Activated CD4-positive, alpha-beta T cell treated with anti-CD3 and anti-CD28 coated beads, Interleukin-2, amount 10 ng/mL, durations not matched to agents 24 days and 14 days (primary cell): ENCODE data around the gene SSBP2. TPM values are rescaled to one million over a fixed set of nuclear protein-coding genes. Genes with fewer than 3 reads are reported as not detected.
A peak's percentile ranks its signal among the peaks of the same experiment; 100 is the strongest.
"Not testable (repeated sequence)": the region's sequence is repeated elsewhere in the genome, so short reads cannot be mapped to it uniquely, and the experiment has no call there.

Experiments used
- DNase-seq: peaks from one replicate; pipeline ENCODE4 v3.0.0; 2022
- H3K27ac Mint-ChIP-seq: one replicate; pipeline ENCODE4 v1.8.0; 2022; ENCODE audit warnings: mild to moderate bottlenecking, mixed read lengths
- H3K27me3 Mint-ChIP-seq: one replicate; pipeline ENCODE4 v1.8.0; 2022; ENCODE audit warnings: mixed read lengths
- H3K36me3 Mint-ChIP-seq: one replicate; pipeline ENCODE4 v1.8.0; 2022; ENCODE audit warnings: low read depth, mild to moderate bottlenecking, mixed read lengths
- H3K4me1 Mint-ChIP-seq: one replicate; pipeline ENCODE4 v1.8.0; 2021; ENCODE audit warnings: mixed read lengths
- H3K4me3 Mint-ChIP-seq: one replicate; pipeline ENCODE4 v1.8.0; 2022; ENCODE audit warnings: mild to moderate bottlenecking, moderate library complexity, mixed read lengths
- H3K9me3 Mint-ChIP-seq: one replicate; pipeline ENCODE4 v1.8.0; 2021; ENCODE audit warnings: mixed read lengths
- intact Hi-C: fragments of 100-400 bp; cut with micrococcal nuclease; formaldehyde crosslinking; loops from one replicate; pipeline ENCODE4 v1.15.1; 2023
- total RNA-seq: library from RNA; stranded (reverse); gene quantifications from 2 replicates; pipeline ENCODE4 v1.2.3, GENCODE V29; 2022

Gene SSBP2
- total RNA-seq, 1 donor from 2014 or later = 13.1 TPM

DNA sequence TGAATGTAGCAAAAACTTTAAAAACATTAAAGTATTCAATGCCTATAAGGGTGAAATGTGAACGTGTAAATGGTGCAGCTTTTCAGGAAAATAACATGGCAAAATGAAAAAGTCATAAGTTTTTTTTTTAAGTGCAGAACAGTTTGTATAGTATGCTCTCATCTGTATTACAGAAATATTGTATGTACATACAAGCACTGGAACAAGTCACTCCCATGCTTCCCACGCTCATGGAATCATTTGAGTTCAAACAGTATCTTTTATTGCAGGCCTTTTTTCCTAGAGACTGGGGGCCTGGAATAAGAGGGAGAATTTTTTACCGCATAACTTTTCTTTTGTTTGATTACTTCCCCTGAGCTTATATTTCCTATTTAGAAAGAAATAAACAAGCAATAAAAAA is 94.1 kb downstream of the SSBP2 start:
- peaks cover 8% of the 10 kb centered on the region for H3K36me3 Mint-ChIP-seq
- no peaks in the 10 kb centered on the region for H3K27me3 Mint-ChIP-seq
- intact Hi-C loops = no loop called here
- DNase-seq = no peak
- H3K4me3 Mint-ChIP-seq = no peak overlapping the region
- peaks cover 2% of the 10 kb centered on the region for H3K4me1 Mint-ChIP-seq
- H3K27ac Mint-ChIP-seq = no peak overlapping the region
- H3K9me3 Mint-ChIP-seq = peaks cover 12% of the 10 kb centered on the region

DNA sequence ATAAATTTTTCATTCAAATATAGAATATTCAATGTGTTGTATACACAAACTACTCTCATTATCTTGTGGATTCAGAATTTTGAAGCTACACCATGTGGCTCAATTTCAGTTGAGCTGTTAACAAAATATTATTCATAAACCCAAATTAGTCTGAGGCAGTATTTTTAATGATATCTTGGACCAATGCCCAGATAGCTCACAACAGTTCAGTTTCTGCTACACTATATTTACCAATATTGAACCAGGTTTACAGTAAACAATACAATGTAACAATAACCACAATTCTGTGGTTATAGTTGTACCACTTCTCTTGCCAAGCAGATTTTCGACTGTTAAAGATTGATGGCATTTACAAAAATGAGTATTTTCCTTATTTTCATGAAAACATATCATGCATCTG is 99.9 kb downstream of the SSBP2 start:
- Mint-ChIP-seq H3K27me3 (no peaks in the 10 kb centered on the region), H3K4me1 (peaks cover 2% of the 10 kb centered on the region), H3K36me3 (peaks cover 12% of the 10 kb centered on the region), H3K27ac (no peak overlapping the region), H3K4me3 (no peak overlapping the region), H3K9me3 (no peaks in the 10 kb centered on the region)
- DNase-seq = no peak
- intact Hi-C loops = no loop called here

DNA sequence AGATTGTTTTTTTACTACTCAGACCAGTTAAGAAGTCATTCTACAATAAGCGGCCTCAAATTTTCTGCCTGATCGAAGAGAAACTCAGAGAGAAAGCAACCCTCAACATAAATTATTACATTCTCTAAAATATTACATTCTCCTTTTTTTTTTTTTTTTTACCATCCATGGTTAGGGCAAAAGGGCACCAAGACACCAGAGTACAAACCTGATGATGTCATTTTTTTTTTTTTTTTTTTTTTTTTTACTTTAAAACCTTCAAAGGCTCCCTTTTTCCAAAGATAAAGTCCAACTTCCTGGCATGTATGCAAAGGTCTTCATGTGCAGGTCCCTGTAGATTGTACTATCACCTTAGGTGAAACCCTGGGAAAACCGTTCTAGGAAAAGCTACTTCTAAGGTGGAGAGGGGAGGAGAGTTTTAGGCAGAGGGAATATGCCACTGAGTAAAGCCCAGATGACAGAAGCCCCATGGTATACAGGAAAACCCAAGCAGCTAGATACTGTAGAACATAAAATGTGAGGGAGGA is 104.4 kb downstream of the SSBP2 start:
- H3K36me3 Mint-ChIP-seq = peaks cover 7% of the 10 kb centered on the region
- H3K27ac Mint-ChIP-seq = no peak overlapping the region
- H3K9me3 Mint-ChIP-seq = no peaks in the 10 kb centered on the region
- intact Hi-C loops = no loop called here
- H3K4me1 Mint-ChIP-seq = peaks cover 2% of the 10 kb centered on the region
- no peak for DNase-seq
- no peak overlapping the region for H3K4me3 Mint-ChIP-seq
- H3K27me3 Mint-ChIP-seq = no peaks in the 10 kb centered on the region

DNA sequence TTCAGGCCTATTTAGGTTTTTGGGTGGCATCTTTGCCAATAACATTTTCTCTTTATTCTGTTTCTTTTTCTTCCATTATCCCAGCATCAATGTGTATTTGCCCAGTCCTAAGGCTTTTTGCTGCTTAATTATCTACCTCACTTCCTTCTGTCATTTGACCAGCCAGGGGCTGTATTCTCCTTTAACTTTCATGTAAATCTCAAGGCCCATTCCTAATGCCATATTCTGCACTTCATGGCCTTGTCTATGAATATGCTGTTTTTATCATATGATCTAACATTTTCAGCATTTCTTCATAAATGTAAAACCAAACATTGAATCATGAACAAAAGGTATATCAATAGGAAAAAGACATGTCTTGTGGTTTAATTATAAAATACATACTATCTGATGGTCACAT is 108.7 kb downstream of the SSBP2 start:
- H3K27me3 Mint-ChIP-seq = no peaks in the 10 kb centered on the region

DNA sequence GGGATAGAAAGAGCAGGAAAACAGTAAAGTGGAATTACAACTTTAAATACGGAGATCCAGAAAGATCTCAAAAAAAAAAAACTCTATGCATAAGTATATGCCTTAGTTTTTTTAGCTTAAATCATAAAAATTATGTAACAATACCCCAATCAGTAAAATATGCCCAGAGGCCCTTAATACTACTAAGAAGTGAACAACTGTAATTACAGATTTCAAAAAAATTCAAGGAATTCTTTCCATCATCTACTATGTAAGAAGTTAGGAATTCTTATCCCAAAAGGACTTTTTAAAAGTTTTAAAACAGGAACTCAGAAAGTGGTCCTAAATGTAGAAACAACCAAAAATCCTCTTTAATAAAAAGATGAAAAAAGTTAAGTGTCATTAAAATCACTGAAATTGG is 111.3 kb downstream of the SSBP2 start:
- H3K27me3 Mint-ChIP-seq = no peaks in the 10 kb centered on the region
- H3K9me3 Mint-ChIP-seq = no peaks in the 10 kb centered on the region
- intact Hi-C loops = no loop called here
- no peak overlapping the region for H3K27ac Mint-ChIP-seq
- DNase-seq = no peak
- H3K4me3 Mint-ChIP-seq = no peak overlapping the region
- H3K4me1 Mint-ChIP-seq = no peaks in the 10 kb centered on the region
- H3K36me3 Mint-ChIP-seq = peaks cover 3% of the 10 kb centered on the region

More for the DNA sequence above, 108.7 kb downstream of the SSBP2 start:
- intact Hi-C loops = no loop called here
- no peak for DNase-seq
- no peak overlapping the region for H3K27ac Mint-ChIP-seq
- H3K4me3 Mint-ChIP-seq = no peak overlapping the region
- no peaks in the 10 kb centered on the region for H3K9me3 Mint-ChIP-seq
- no peaks in the 10 kb centered on the region for H3K4me1 Mint-ChIP-seq
- H3K36me3 Mint-ChIP-seq = peaks cover 3% of the 10 kb centered on the region

DNA sequence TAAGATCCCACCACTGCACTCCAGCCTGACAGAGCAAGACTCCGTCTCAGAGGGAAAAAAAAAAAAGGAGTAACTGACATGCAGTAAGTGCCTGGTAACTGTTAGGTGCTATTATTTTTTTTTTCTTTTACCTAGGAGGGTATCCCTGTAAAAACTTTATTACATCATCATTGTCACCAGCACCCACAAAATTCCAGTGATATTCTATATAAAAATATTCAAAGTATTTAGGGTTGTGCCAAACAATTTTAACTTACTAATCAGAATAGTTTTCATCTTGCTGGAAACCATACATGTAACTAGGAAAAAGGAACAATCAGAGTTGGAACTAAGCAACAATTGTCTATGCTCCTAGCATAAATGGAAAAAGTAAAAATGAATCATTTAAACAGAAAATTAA is 112.4 kb downstream of the SSBP2 start:
- Mint-ChIP-seq H3K9me3 (no peaks in the 10 kb centered on the region), H3K27ac (no peak overlapping the region), H3K27me3 (no peaks in the 10 kb centered on the region), H3K4me1 (no peaks in the 10 kb centered on the region), H3K4me3 (no peak overlapping the region), H3K36me3 (peaks cover 3% of the 10 kb centered on the region)
- DNase-seq = no peak
- intact Hi-C loops = no loop called here

DNA sequence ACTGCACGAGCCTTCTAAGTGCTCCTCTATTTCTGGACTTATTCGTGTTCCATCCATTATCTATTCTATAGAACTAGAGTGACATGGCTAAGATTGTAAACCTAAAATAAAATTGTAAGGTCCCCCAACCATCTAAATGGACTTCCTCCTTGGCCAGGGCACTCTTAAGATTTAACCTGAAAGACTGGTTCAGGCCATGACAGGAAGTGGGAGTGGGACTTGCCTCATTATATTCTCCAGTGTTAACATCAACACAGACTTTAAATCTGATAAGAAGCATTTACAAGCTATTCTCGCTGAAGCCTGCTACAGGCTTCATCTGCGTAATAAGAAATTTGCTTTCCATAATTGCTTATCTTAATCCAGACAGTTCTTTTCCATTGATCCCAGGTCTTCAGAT is 117.0 kb downstream of the SSBP2 start:
- Mint-ChIP-seq H3K4me3 (no peak overlapping the region), H3K36me3 (peaks cover 8% of the 10 kb centered on the region), H3K9me3 (peaks cover 4% of the 10 kb centered on the region)

DNA sequence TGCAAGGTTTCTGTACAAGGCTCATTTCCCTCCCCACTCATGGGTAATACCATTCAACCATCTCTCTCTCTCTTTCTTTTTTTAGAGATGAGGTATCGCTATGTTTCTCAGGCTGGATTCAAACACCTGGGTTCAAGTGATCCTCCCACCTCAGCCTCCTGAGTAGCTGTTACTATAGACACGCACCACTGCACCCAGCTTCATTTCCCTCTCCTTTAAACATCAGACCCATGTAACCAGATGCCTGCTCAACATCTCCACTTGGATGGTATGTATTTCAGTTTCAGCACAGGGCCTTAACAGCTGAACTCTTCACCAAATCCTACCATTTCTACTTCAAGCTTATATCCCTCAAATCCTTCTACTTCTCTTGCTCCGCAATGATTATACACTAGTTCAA is 117.4 kb downstream of the SSBP2 start:
- H3K9me3 Mint-ChIP-seq = peaks cover 4% of the 10 kb centered on the region
- no peaks in the 10 kb centered on the region for H3K27me3 Mint-ChIP-seq
- peaks cover 7% of the 10 kb centered on the region for H3K4me1 Mint-ChIP-seq
- intact Hi-C loops = no loop called here
- no peak overlapping the region for H3K4me3 Mint-ChIP-seq
- DNase-seq = no peak
- peaks cover 11% of the 10 kb centered on the region for H3K36me3 Mint-ChIP-seq
- no peak overlapping the region for H3K27ac Mint-ChIP-seq

More for the DNA sequence above, 117.0 kb downstream of the SSBP2 start:
- Mint-ChIP-seq H3K4me1 (peaks cover 7% of the 10 kb centered on the region), H3K27ac (no peak overlapping the region), H3K27me3 (no peaks in the 10 kb centered on the region)
- no peak for DNase-seq
- intact Hi-C loops = no loop called here

DNA sequence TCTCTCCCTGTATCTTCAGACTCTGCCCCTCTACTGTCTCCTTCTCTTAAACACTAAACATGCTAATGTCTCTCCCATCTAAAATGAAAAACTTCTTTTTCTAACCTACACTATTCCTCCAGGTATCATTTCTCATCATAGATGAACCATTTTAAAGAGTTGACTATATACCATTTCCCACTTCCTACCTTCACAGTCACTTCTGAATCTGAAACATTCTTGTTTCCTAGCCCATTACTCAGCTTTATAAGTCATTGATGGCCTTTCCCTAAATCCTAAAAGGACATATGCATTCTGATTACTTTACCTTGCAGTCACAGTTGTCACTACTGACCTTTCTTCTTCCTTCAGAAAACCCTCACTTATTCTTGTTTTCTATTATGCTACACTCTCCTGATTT is 118.2 kb downstream of the SSBP2 start:
- intact Hi-C loops = no loop called here
- Mint-ChIP-seq H3K27ac (no peak overlapping the region), H3K27me3 (no peaks in the 10 kb centered on the region), H3K9me3 (peaks cover 4% of the 10 kb centered on the region), H3K4me3 (no peak overlapping the region), H3K4me1 (peaks cover 7% of the 10 kb centered on the region), H3K36me3 (peaks cover 14% of the 10 kb centered on the region)
- no peak for DNase-seq

DNA sequence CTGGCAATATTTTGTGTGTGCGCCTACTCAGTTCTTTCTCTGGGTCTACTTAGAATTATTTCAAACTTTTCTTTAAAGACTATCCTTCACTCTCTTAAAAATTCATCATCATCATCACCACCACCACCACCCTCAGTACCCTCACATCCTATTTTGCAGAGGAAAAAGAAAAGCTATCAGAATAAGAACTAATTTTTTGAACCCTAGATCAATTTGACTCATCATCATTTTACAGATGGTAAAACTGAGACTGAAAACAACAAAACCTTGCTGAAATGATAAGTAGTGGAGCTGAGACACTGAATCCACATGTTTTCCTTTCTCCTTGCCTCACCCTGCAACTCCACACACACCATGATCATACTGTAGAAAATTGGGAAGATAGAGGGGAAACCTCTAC is 119.3 kb downstream of the SSBP2 start:
- peaks cover 7% of the 10 kb centered on the region for H3K4me1 Mint-ChIP-seq
- peaks cover 4% of the 10 kb centered on the region for H3K9me3 Mint-ChIP-seq
- H3K4me3 Mint-ChIP-seq = no peak overlapping the region
- H3K36me3 Mint-ChIP-seq = peaks cover 12% of the 10 kb centered on the region
- no peak overlapping the region for H3K27ac Mint-ChIP-seq
- DNase-seq = no peak
- intact Hi-C loops = no loop called here
- no peaks in the 10 kb centered on the region for H3K27me3 Mint-ChIP-seq

DNA sequence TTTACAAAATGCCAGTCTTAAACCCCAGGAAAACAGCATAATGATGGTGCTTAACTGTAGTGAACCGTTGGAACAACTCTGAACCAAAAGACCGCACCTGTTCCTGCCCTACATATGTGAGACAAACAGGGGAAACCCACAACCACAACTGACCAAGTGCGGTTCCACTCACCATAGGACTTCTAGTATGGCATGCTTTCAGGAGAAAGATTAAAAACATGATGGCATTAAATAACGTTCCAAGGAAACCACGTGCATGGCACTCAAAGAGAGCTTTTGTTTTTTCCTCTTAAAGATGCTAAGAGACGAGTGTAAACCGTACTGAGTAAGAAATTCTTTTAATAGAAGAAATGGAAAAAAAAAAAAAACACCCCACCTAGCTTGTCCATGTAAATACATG is 119.8 kb downstream of the SSBP2 start:
- peaks cover 7% of the 10 kb centered on the region for H3K4me1 Mint-ChIP-seq
- H3K4me3 Mint-ChIP-seq = no peak overlapping the region
- peak; percentile 77 for DNase-seq
- H3K36me3 Mint-ChIP-seq = peaks cover 12% of the 10 kb centered on the region
- intact Hi-C loops = no loop called here
- no peaks in the 10 kb centered on the region for H3K27me3 Mint-ChIP-seq
- H3K9me3 Mint-ChIP-seq = peaks cover 4% of the 10 kb centered on the region
- peak overlapping the region; percentile 12 for H3K27ac Mint-ChIP-seq

DNA sequence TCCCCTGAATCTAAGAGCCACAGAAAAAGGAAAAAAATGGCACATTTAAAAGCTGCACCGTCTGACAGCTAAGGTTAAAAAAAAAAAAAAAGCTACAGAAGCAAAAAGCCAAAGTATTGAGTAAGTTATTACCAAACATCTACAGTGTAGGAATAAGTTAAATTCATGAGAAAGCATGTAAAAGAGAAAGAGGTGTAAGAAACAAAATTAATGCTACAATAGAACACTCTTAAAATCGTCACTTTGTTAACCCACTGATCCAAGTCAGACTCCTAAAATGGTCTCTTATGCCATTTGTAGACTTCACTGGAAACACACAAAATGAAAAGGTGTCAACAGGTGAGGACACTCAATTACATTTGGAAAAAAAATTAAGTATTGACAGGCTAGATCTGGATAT is 120.2 kb downstream of the SSBP2 start:
- Mint-ChIP-seq H3K27ac (no peak overlapping the region), H3K36me3 (peaks cover 12% of the 10 kb centered on the region)
- intact Hi-C loops = no loop called here

DNA sequence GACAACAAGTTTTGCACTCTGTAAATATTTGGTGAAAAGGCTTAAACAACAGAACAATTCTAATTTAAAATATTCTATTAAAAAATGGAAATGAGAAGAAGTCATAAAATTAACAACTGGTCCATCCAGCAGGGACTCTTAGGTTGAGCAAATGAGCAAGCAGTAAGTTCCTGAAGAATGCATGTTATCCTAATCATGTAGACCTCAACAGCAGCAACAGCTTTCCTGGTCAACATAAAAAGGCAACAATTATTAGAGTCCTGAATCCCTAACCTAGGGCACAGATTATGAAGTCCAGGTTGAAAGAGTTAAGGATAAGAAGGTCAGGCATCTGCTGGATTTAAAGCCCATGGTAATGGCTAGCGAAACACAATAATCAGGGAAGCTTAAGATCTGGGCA is 120.9 kb downstream of the SSBP2 start:
- Mint-ChIP-seq H3K4me1 (peaks cover 7% of the 10 kb centered on the region), H3K27me3 (no peaks in the 10 kb centered on the region), H3K4me3 (no peak overlapping the region), H3K27ac (no peak overlapping the region), H3K9me3 (peaks cover 4% of the 10 kb centered on the region), H3K36me3 (peaks cover 12% of the 10 kb centered on the region)
- no peak for DNase-seq
- intact Hi-C loops = no loop called here

More for the DNA sequence above, 120.2 kb downstream of the SSBP2 start:
- Mint-ChIP-seq H3K27me3 (no peaks in the 10 kb centered on the region), H3K9me3 (peaks cover 4% of the 10 kb centered on the region), H3K4me1 (peaks cover 7% of the 10 kb centered on the region), H3K4me3 (peak overlapping the region; percentile 43)
- no peak for DNase-seq

DNA sequence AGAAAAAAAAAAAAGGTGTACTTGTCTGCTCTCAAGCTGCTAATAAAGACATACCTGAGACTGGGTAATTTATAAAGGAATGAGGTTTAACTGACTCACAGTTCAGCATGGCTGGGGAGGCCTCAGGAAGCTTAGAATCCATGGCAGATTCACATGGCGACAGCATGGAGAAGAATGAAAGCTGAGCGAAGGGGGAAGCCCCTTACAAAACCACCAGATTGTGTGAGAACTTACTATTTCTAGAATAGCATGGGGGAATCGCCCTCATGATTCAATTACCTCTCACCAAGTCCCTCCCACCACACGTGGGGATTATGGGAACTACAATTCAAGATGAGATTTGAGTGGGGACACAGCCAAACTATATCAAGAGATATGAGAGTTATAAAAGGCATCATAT is 122.8 kb downstream of the SSBP2 start:
- H3K4me1 Mint-ChIP-seq = not testable (repeated sequence)

DNA sequence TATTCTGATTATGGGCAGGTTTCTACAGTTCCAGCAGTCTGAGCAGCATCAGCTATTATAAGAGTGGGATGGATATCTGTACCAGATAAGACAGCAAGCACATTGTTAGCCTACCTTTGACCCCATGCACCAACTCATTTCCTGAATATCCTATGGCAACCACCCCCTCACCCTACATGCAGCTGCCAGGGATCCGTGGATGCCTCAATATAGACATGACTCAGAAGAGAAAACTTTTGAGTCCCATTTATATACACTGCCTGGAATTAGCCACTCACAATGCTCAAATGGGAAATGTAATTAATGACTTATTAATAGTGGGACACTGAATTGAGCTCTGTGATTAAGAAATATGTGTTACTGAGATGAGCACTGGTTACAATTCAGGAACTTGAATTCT is 124.4 kb downstream of the SSBP2 start:
- Mint-ChIP-seq H3K27me3 (no peaks in the 10 kb centered on the region), H3K9me3 (peaks cover 4% of the 10 kb centered on the region), H3K27ac (no peak overlapping the region), H3K4me1 (peaks cover 7% of the 10 kb centered on the region), H3K36me3 (peaks cover 14% of the 10 kb centered on the region), H3K4me3 (no peak overlapping the region)
- DNase-seq = no peak
- intact Hi-C loops = no loop called here

More for the DNA sequence above, 122.8 kb downstream of the SSBP2 start:
- H3K27ac Mint-ChIP-seq, DNase-seq, H3K27me3 Mint-ChIP-seq, H3K9me3 Mint-ChIP-seq, intact Hi-C loops, H3K4me3 Mint-ChIP-seq: not testable (repeated sequence)
- peaks cover 12% of the 10 kb centered on the region for H3K36me3 Mint-ChIP-seq
